T-helper 1 cell treated with Interleukin-12 subunit alpha and Interleukin-12 subunit beta and Interleukin-4 antibody, amounts not matched to agents 30 ng/mL and 1 ng/mL, for 36 hours (primary cell): ENCODE measurements around the gene C10orf67. TPM values are rescaled to one million over a fixed set of nuclear protein-coding genes. Genes with fewer than 3 reads are reported as not detected.
"Not testable (repeated sequence)": the region's sequence is repeated elsewhere in the genome, so short reads cannot be mapped to it uniquely, and the experiment has no call there.

ENCODE experiments used
- intact Hi-C: fragments of 100-400 bp; cut with micrococcal nuclease; formaldehyde crosslinking; loops from one replicate; pipeline ENCODE4 v1.15.1; 2024
- total RNA-seq: library from RNA; stranded (reverse); gene quantifications from 2 replicates; pipeline ENCODE4 v1.2.3, GENCODE V29; 2022

Gene C10orf67
- total RNA-seq, 1 donor from 2014 or later: 0.20 TPM

- intact Hi-C loops: loop anchor here (1.0 to 10.0 kb wide), 16 partner anchors 9 to 1831 kb away; partner anchors contain the start of genes C10orf67, DNAJC1, ENKUR and MLLT10
These were observed 18.5 kb upstream of the C10orf67 start for GRCh38 chr10:23362879-23363792.

- intact Hi-C loops: loop anchor here (2.0 to 10.0 kb wide), 13 partner anchors 15 to 1830 kb away; partner anchors contain the start of genes DNAJC1, ENKUR, MLLT10 and THNSL1
These were observed 17.7 kb upstream of the C10orf67 start for GRCh38 chr10:23362069-23362830.

GRCh38 chr10:23361665-23362064, 17.1 kb upstream of the C10orf67 start:
- intact Hi-C loops: loop anchor here (2.0 to 10.0 kb wide), 13 partner anchors 15 to 1829 kb away; partner anchors contain the start of genes DNAJC1, ENKUR, MLLT10 and THNSL1

GRCh38 chr10:23359692-23360380, 15.2 kb upstream of the C10orf67 start:
- intact Hi-C loops: loop anchor here (5.0 to 10.0 kb wide), 10 partner anchors 33 to 1828 kb away; partner anchors contain the start of genes DNAJC1, ENKUR, MLLT10 and THNSL1

- intact Hi-C loops: no loop called here
These were observed 13.8 kb upstream of the C10orf67 start for GRCh38 chr10:23358357-23358756.

GRCh38 chr10:23354630-23355279, 10.2 kb upstream of the C10orf67 start:
- intact Hi-C loops: no loop called here

GRCh38 chr10:23351926-23352519, 7.4 kb upstream of the C10orf67 start:
- intact Hi-C loops: no loop called here

- intact Hi-C loops: not testable (repeated sequence)
These were observed 6.1 kb upstream of the C10orf67 start for GRCh38 chr10:23350706-23351105.

- intact Hi-C loops: no loop called here
These were observed 1.3 kb upstream of the C10orf67 start for GRCh38 chr10:23345861-23346260.

- intact Hi-C loops: loop anchor here (1.0 kb wide), 2 partner anchors 20 to 95 kb away; no protein-coding TSS in a partner anchor
These were observed 881 bp downstream of the C10orf67 start for GRCh38 chr10:23343591-23344240.

GRCh38 chr10:23342213-23342884, 2.2 kb downstream of the C10orf67 start:
- intact Hi-C loops: no loop called here

GRCh38 chr10:23341004-23341403, 3.6 kb downstream of the C10orf67 start:
- intact Hi-C loops: no loop called here

- intact Hi-C loops: no loop called here
These were observed 4.2 kb downstream of the C10orf67 start for GRCh38 chr10:23340354-23340753.

- intact Hi-C loops: no loop called here
These were observed 5.7 kb downstream of the C10orf67 start for GRCh38 chr10:23338886-23339285.

GRCh38 chr10:23338155-23338828, 6.3 kb downstream of the C10orf67 start:
- intact Hi-C loops: no loop called here

- intact Hi-C loops: no loop called here
These were observed 7.0 kb downstream of the C10orf67 start for GRCh38 chr10:23337616-23338015.

- intact Hi-C loops: loop anchor here (1.0 kb wide), 2 partner anchors 38 to 107 kb away; no protein-coding TSS in a partner anchor
These were observed 12.9 kb downstream of the C10orf67 start for GRCh38 chr10:23331567-23332301.

- intact Hi-C loops: no loop called here
These were observed 13.6 kb downstream of the C10orf67 start for GRCh38 chr10:23330948-23331347.
